ENCODE data around the gene RASSF3. TPM values are rescaled to one million over a fixed set of nuclear protein-coding genes. Genes with fewer than 3 reads are reported as not detected.

Gene RASSF3
- total RNA-seq, 1 donor from 2014 or later: 43.5 TPM

- Mint-ChIP-seq H3K27me3 (ENCODE audit: unreplicated experiment) (no peaks in the 10 kb centered on the region), H3K4me1 (ENCODE audit: unreplicated experiment) (peaks cover 38% of the 10 kb centered on the region), H3K4me3 (ENCODE audit: unreplicated experiment) (no peak overlapping the region), H3K9me3 (ENCODE audit: unreplicated experiment) (no peaks in the 10 kb centered on the region), H3K36me3 (ENCODE audit: low read depth, unreplicated experiment) (peaks cover 26% of the 10 kb centered on the region), H3K27ac (ENCODE audit: unreplicated experiment) (peak overlapping the region; percentile 32)
- no peak for DNase-seq (ENCODE audit: low spot score)
- TF ChIP-seq CTCF (IDR thresholded peaks at IDR 0.05; ENCODE audit: unreplicated experiment): no peak
Measured at GRCh38 chr12:64691227-64691794, 81.0 kb downstream of the RASSF3 start.

GRCh38 chr12:64691795-64692583, 81.7 kb downstream of the RASSF3 start:
- Mint-ChIP-seq H3K27ac (ENCODE audit: unreplicated experiment) (peak overlapping the region; percentile 61), H3K4me1 (ENCODE audit: unreplicated experiment) (peaks cover 38% of the 10 kb centered on the region), H3K27me3 (ENCODE audit: unreplicated experiment) (no peaks in the 10 kb centered on the region), H3K4me3 (ENCODE audit: unreplicated experiment) (no peak overlapping the region), H3K36me3 (ENCODE audit: low read depth, unreplicated experiment) (peaks cover 26% of the 10 kb centered on the region), H3K9me3 (ENCODE audit: unreplicated experiment) (no peaks in the 10 kb centered on the region)
- TF ChIP-seq CTCF (IDR thresholded peaks at IDR 0.05; ENCODE audit: unreplicated experiment): no peak
- DNase-seq (ENCODE audit: low spot score): no peak

- Mint-ChIP-seq H3K9me3 (ENCODE audit: unreplicated experiment) (no peaks in the 10 kb centered on the region), H3K4me1 (ENCODE audit: unreplicated experiment) (peaks cover 30% of the 10 kb centered on the region), H3K27ac (ENCODE audit: unreplicated experiment) (peak overlapping the region; percentile 68), H3K27me3 (ENCODE audit: unreplicated experiment) (no peaks in the 10 kb centered on the region), H3K36me3 (ENCODE audit: low read depth, unreplicated experiment) (peaks cover 16% of the 10 kb centered on the region), H3K4me3 (ENCODE audit: unreplicated experiment) (peak overlapping the region; percentile 59)
- no peak for DNase-seq (ENCODE audit: low spot score)
- TF ChIP-seq CTCF (IDR thresholded peaks at IDR 0.05; ENCODE audit: unreplicated experiment): no peak
Measured at GRCh38 chr12:64694130-64695040, 84.1 kb downstream of the RASSF3 start.

- Mint-ChIP-seq H3K9me3 (ENCODE audit: unreplicated experiment) (no peaks in the 10 kb centered on the region), H3K36me3 (ENCODE audit: low read depth, unreplicated experiment) (peaks cover 20% of the 10 kb centered on the region), H3K27ac (ENCODE audit: unreplicated experiment) (no peak overlapping the region), H3K4me1 (ENCODE audit: unreplicated experiment) (peaks cover 32% of the 10 kb centered on the region), H3K4me3 (ENCODE audit: unreplicated experiment) (peak overlapping the region; percentile 1), H3K27me3 (ENCODE audit: unreplicated experiment) (no peaks in the 10 kb centered on the region)
- no peak for TF ChIP-seq CTCF (IDR thresholded peaks at IDR 0.05; ENCODE audit: unreplicated experiment)
- no peak for DNase-seq (ENCODE audit: low spot score)
Measured at GRCh38 chr12:64695550-64695949, 85.3 kb downstream of the RASSF3 start.
